Measurements from ENCODE around the gene CRHBP.

- TF ChIP-seq, protein P1, sequence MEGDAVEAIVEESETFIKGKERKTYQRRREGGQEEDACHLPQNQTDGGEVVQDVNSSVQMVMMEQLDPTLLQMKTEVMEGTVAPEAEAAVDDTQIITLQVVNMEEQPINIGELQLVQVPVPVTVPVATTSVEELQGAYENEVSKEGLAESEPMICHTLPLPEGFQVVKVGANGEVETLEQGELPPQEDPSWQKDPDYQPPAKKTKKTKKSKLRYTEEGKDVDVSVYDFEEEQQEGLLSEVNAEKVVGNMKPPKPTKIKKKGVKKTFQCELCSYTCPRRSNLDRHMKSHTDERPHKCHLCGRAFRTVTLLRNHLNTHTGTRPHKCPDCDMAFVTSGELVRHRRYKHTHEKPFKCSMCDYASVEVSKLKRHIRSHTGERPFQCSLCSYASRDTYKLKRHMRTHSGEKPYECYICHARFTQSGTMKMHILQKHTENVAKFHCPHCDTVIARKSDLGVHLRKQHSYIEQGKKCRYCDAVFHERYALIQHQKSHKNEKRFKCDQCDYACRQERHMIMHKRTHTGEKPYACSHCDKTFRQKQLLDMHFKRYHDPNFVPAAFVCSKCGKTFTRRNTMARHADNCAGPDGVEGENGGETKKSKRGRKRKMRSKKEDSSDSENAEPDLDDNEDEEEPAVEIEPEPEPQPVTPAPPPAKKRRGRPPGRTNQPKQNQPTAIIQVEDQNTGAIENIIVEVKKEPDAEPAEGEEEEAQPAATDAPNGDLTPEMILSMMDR (IDR thresholded peaks at IDR 0.05): no peak
- TF ChIP-seq POLR2AphosphoS5 (IDR thresholded peaks at IDR 0.05): no peak
- TF ChIP-seq POLR2A (IDR thresholded peaks at IDR 0.05): no peak
Measured at GRCh38 chr5:76938177-76938576, 14.7 kb upstream of the CRHBP start.
